GM18517 (cell line): ENCODE data around the gene DCTN1.
"Not testable (repeated sequence)": the region's sequence is repeated elsewhere in the genome, so short reads cannot be mapped to it uniquely, and the experiment has no call there.

Source experiments
- ATAC-seq: cut with Tn5 transposase; IDR thresholded peaks from one replicate; pipeline ENCODE4 v1.9.1; 2021; ENCODE audit warnings: mild to moderate bottlenecking, moderate library complexity; ENCODE audit not compliant: unreplicated experiment

The DCTN1 gene

DNA sequence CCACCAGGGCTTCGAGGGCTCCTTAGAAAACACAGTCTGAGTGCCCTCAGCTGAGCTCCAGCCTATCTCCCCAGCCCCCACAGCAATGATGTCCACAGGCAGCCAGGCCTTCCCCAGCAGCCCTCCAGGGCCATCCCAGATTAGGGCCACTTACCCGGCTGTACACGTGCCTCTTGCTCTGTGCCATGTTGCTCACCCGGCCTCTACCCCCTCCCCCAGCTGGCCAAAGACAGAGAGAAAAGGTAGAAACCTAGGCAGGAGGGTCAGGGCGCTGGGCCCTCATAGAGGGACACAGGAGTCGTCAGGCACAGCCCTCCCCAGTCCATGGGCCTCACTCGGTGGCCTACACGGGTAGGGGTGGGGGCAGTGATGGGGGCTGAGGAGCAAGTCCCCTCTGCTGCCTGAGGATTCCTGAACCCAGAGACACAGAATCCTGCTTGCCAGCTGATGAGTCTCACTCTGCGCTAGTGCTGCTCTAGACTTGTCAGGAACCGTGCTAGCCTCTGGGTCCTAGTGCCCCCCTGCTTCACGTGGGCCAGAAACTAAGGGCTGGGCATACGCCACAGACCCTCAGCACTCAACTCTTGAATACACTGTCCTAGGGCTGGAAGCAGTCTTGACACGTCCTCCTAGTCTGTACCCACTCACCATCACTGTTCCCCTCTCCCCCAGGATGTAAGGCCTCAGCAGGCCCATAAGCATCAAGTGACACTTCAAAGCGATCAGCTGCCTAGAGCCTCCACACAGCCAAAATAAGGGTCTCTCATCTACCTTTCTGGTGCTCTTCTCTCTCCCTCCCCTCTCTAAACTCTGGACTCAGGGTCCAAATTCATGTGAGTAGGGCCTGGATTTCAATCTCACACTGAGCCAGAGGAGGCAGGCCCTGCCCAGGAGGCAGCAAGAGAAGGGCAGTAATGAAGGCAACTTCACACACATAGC is at the start of gene DCTN1:
Gene DCTN1, minus strand, starts transcription at position 461 of the 939 bp plus-strand sequence. Its CDS starts 274 bp downstream, at position 187.
- ATAC-seq: no peak

DNA sequence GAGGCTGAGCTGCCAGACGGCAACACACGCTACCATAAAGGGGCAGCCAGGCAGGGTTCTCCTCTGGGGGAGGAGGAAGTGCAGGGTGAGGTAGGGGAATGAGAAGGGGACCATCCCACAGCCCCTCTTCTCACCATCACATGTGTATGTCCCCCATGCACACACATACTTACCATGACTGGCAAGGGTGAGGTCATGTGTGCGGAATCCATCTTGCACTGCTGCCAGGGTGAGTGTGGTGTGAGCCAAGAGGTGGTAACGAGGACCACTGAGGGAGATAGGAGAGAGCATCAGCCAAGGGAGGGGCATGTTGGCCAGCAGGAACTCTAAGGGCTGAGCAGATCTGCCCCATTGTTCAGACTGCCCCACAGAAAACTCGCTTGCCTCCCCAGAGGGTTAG is 48.6 kb upstream of the DCTN1 start:
- ATAC-seq: no peak

DNA sequence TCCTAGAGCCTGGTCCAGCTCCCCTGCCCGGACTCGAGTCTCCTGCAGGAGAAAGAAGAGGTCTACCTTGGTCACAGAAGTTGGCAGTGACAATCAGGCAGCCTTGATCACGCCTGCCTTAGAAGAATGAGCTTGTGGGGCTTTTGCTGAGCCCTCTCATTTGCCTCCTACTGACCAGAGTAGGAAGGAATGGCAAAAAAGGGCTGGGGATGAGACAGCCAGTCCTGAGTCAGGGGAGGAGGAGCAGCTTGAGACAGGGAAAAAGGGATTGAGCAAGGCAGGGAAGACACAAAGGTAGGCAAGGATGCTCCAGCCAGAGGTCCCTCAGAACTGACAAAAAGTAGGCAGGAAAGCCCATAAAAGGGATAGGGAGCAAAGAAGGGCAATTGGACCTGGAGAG is 47.4 kb upstream of the DCTN1 start:
- ATAC-seq: no peak

DNA sequence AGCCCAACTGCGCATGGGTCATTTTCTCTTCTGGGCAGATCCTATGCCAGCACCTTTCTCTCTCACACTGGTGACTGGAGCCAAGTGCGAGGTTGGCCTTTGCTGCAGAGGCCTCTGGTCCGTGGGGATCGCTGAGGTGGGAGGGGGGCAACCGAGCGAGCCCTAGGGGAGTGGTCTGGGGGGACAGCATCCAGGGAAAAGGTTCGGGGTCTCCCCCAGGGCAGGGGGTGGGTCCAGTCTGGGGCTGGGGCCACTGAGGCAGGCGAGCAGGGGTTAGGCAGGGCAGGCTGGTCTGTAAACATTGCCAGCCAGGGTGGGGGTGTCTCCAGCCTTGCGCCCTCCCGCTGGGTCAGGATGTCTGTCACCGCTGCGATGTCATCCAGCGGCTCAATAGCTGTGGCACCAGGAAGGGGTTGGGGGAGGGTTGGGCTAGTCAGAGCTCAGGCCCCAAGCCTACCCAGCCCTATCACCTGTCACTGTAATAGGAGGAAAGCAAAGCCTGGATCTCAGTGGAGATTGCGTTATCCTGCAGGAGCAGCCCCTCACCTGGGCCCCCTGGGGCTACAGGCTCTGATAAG is 46.2 kb upstream of the DCTN1 start:
- no peak for ATAC-seq

DNA sequence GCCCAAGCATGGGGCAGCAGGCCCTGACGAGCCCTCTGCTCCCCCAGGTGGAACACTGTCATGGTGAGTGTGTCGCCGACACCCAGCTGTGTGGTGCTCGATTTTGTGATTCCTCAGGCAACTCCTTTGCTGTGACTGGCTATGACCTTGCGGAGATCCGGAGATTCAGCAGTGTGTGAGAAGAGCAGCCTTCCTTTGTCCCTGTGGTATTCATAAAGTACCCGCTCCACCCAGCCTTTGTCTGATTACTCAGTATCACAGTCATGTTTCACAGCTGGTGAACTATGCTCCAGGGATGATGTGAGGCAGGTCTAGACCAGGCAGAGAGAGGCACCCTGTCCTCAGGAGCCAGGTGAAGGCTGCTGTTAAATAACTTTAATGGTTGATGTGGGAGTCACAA is 45.4 kb upstream of the DCTN1 start:
- ATAC-seq: no peak

DNA sequence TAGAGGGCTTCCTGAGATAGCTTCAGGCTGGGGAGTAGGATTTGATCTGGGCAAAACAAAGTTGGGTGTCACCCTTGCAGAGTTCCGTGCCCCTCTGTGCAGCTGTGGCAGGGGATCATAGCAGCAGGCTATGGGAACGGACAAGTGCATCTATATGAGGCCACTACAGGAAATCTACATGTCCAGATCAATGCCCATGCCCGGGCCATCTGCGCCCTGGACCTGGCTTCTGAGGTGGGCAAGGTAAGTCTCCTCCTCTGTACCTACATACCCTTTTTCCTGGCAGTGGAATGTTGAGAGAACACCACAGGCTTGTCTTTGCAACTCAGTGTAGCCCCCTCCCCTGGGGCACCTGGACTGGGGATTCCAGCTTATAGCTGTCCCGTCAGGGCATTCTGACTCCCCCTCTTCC is 44.9 kb upstream of the DCTN1 start:
- ATAC-seq: no peak

DNA sequence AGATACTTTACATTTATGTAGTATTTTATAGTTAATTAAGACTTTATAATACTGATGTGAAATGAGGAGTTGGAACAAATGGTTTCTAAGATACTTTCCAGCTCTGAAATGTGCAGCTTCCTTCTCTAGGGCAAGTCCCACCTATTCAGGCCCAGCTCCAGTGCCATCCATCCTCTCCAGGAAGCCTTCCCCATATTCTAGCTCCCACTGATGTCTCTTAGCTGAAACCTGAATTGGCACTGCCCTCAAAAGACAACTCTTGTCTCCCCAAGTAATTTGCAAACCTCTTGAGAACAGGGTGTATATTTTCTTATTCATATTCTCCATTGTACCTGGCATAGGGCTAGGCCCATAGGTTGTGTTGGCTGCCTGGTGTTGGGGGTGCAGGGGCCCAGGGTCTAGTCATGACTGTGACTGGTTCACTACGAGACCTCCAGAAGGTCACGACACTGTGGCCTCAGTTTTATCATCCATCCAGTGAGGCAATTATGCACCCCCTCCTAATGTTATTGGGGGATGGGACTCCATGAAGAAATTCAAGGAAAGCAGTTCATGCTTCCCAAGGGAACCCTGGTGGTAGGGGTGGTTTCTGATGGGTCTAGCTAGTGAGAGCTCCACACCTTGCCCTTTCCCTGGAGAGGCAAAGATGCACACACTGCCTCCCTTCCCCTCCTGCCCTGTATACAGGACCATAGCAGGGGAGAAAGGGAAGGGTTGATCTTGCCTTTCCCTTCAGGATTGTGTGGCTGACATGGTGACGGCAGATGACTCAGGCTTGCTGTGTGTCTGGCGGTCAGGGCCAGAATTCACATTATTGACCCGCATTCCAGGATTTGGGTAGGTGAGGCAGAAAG is 44.3 kb upstream of the DCTN1 start:
- no peak for ATAC-seq

DNA sequence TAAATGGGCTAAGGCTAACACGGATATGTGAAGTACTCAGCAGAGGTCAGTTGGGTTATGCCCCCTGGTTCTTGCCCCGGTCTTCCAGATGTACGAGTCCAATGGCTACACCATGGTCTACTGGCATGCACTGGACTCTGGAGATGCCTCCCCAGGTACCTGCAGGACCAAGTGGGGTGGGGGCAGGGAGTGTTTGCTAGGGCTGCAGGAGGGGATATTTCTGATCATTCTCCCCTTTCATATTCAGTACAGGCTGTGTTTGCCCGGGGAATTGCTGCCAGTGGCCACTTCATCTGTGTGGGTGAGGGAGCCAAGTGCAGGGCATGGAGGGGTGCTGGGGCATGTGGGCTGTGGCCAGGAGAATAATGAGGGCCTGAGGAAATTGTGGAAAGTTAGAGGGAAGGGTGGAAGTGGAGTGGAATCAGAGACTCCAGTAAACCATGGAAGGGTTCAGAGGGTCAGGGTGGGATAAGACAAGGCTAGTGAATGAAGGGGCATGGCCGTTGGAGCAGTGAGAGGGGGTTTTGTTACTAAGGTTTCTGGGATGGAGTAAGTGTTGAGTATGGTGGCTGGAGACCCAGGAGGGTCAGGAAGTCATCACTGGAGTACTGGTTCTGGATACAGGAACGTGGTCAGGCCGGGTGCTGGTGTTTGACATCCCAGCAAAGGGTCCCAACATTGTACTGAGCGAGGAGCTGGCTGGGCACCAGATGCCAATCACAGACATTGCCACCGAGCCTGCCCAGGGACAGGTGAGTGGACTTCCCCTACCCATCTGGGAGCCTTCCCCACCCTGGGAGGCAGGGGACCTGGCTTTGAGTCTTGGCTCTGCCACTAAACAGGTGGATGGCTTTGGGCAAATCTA is 43.4 kb upstream of the DCTN1 start:
- no peak for ATAC-seq

DNA sequence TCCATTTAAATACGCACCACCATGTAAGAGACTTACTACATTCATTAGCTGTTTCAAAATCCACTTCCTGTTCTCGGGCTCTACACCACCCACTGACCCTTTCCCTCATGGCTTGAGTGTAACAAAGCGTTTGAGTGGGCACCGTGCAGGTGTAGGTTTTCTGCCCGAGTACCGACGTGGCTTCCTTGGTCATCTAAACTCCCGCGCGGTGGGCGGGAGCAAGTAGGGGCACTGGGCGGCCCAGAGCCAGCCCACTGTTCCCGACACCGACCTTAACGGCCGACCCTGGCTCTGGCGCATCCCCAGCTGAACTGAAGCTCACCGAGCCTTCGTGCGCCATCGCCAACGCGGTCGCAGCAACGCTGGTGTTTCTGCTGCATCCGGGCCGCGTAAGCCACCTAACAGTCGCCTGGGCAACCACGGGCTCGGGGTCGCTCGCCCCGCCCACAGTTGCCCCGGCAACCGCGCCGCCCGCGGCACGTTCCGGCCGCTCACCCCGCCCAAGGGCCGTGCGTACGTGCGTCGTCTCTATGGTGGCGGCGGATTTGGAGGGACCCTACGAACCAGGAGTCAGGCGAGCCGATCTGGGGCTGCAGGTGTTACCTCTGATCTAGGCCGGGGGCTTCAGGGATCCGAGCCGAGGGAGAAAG is 41.2 kb upstream of the DCTN1 start, which contains the start of the genes C2orf81 and WDR54:
Gene C2orf81, minus strand, starts transcription at position 399 of the 650 bp plus-strand sequence. Its CDS starts 59 bp downstream, at position 340.
Gene WDR54, plus strand, starts transcription at position 510 of the 650 bp plus-strand sequence. CDS start 424 bp downstream, outside the sequence.
- ATAC-seq: peak; percentile 91

DNA sequence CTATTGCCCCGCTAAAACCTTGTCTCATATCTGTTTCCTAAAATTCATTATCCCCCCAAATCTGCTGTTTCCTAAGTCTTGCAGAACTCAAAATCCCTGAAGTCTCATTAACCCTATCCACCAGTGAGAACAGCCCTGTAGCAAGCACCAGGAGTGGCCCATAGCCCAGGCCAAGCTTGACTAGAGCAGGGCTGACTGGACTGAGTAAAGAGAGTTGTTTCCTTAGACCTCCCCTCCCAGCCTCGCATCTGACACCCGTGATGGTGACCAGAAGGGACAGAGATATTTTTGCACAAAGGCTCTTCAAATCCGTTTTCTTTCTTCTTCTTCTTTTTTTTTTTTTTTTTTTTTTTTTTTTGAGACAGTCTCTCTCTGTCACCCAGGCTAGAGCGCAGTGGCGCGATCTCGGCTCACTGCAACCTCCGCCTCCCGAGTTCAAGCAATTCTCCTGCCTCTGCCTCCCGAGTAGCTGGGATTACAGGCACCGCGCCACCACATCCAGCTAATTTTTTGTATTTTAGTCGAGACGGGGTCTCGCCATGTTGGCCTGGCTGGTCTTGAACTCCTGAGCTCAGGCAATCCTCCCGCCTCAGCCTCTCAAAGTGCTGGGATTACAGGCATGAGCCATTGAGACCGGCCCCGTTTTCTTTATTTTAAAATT is 40.5 kb upstream of the DCTN1 start:
- ATAC-seq: not testable (repeated sequence)

DNA sequence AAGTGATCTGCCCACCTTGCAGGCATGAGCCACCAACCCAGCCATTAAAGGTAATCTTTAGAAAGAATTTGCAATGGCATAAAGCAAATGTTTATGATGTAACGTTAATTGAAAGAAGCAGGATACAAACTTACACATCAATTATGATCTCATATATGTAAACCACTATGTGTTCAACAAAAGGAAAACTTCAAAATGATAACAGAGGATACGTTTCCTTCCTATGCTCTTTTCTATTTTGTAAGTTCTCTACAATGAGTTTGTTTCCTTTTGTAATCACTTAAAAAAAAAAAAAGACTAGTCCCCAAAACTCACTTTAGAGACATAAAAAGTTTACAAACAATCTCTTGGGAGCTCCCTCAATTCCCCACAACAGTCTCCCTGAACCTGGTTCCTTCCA is 39.9 kb upstream of the DCTN1 start:
- ATAC-seq: no peak

DNA sequence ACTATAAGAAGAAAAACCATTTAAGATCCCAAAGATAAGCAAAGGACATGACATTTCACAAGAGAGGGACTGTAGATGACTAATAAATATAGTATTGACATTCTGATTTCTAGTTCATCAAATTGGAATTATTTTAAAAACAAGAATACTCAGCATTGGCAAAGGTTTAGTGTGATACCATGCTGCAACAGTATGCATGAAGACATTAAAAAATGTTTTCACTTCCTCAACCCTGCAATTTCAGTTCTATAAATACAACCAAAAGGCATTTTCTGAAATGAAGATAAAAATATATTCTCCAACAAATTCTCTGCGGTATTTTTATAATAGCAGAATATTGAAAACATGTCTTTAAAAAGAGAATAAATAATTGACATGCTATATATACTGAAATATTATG is 39.2 kb upstream of the DCTN1 start:
- ATAC-seq: no peak

DNA sequence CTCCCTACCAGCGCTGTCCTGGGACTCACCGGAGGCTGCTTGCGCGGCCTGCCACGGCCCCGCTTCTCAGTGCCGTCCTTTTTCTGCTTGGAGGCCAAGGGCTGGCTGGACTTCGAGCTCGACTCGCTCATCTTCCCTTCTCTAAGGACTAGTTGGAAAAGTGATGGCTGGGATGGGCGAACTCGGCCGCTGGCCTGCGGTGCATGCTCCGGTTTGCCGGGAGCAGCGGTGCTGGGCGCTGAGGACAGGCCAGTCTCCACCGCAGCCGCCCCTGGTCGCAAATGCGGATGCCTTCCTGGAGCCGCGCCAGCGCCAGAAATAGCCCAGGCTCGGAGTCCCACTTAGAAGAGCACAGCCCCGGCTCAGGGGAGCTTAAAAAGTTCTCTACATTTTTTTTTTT is 38.2 kb upstream of the DCTN1 start:
- ATAC-seq: no peak

DNA sequence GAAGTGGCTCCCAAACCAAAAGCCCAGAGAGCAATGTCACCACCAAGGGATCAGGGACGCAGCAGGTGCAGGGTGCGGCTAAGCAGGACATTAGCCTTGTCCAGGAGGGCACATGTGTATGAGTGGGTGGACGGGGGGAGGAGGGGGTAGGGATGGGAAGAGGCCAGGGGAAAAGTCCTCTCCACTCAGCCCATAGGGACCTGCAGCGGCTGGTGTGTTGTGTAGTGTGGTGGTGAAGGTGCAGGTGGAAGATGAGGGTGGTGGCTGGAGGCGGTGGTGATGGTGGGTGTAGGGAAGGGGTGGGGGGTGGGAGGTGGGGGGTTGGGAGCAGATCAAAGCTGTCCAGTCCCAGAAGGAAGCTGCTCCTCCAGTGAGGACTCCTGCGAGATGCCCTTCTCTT is 37.7 kb upstream of the DCTN1 start:
- ATAC-seq: no peak

DNA sequence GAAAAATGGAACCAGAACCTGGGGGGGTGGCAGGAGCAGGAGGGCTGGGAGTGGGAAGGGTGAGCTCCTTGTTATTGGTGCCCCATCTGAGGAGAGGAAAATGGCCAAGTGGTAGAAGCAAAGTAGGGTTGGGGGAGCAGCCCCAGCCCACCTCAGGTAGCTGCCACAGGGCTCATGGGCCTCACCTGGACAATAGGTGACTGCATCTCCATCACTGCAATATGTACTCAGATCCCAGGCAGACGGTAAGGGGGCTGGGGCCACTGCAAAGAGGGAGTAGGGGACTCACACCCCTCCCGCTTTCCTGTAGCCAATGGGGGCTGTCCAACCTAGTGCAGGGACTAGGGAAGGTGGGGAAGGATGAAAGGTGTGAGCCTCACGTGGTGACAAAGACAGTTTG is 37.1 kb upstream of the DCTN1 start:
- no peak for ATAC-seq

DNA sequence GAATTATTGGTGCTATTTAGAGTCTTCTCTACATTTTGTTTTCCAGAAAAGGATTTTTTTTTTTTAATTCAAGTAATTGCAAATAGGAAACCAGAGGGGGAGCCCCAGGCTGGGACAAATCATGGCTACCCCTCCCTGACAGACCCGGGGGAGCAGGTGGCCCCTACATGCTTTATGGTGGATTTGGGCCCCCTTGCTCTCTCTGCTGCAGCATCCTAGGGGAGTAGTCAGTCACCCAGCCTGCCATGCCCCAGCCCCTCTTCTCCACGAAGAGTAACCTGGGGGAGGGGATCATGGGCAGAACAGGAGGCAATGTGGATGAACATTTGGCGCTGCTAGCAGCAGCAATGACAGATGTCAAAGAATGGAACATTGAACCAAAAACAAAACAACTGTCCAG is 36.7 kb upstream of the DCTN1 start:
- no peak for ATAC-seq

DNA sequence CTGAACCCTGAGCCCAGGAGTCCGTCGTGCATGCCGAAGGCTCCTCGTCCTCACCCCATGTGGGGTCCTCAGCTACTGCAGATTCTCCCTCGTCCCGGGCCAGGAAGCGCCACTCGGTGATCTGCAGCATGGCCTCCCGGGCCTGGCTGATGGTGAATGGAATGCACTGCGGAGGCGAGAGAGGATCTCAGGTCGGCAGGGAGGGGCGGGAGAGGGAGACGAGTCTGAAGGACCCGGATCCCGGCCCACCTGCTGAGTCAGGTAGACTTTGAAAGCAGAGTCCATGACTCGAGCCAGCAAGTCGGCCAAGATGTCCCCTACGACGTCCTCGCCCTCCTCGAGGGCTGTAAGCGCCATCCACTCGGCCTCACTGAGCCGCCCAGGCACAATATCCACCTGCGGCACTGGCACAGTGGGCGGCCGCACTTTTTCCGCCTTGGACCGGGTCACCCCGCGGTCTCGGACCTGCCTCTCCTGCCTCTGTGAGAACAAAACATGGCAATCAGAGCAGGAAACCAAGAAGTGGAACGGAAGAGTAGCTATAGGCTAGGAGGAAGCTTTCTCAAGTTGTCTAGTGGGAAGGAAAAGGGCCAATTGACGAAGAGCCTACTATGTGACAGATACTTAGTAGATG is 35.8 kb upstream of the DCTN1 start:
- ATAC-seq: no peak

DNA sequence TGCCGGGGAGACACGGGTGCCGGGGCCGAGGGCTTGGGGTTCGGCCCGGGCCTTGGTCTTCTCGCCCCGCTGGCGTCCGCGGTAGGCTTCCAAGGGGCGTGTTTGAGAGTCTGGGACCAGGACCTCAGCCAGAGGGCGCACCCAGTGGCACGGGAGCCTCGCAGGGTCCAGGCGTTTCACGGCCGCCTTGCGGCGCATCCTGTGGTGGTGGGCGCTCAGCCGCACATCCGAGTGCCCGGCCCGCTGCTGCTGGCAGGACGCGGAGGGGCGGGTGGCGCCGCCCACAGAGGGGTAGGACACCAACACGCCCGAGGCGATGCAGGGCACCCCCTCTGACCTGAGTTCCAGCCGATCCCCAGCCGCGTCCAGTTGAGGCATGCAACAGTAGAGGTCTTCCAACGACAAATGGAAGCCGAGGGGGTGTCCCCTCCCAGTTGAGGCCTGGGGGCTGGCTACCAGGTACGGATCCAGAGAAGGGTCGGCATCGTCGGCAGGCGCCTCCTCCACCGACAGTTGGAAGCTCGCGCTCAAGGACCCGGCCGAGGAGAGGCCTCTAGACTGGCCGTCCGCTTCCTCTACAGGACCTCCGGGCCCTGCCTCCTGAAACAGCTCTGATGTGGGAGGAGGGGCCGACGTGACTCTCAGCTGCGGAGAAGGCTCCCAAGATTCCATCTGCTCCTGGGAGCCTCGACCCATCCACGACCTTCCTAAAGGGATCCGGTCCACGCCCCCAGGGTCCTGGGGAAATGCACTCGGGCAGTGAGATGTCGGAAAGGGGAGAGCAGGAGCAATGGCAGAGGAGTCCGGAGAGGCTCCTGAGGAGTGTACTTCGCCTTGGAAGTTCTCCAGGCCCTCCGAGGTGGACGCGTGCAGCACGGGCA is 35.0 kb upstream of the DCTN1 start:
- no peak for ATAC-seq
